ENCODE data around the gene SAG.
"Not testable (repeated sequence)": the region's sequence is repeated elsewhere in the genome, so short reads cannot be mapped to it uniquely, and the experiment has no call there.

Gene SAG

GRCh38 chr2:233336091-233336490 lies 28.5 kb downstream of the SAG start:
- DNase-seq, result not testable (repeated sequence)

- no peak for DNase-seq
These were observed 28.9 kb downstream of the SAG start for GRCh38 chr2:233336541-233336940.

- no peak for DNase-seq
These were observed 30.4 kb downstream of the SAG start for GRCh38 chr2:233338046-233338445.

- DNase-seq, result no peak
These were observed 31.3 kb downstream of the SAG start for GRCh38 chr2:233338812-233339368.

- DNase-seq, result no peak
These were observed 31.8 kb downstream of the SAG start for GRCh38 chr2:233339427-233339826.

GRCh38 chr2:233341296-233341695 lies 33.7 kb downstream of the SAG start:
- DNase-seq, result no peak

- DNase-seq, result no peak
These were observed 34.7 kb downstream of the SAG start for GRCh38 chr2:233342301-233342700.

GRCh38 chr2:233343171-233343705 lies 35.6 kb downstream of the SAG start:
- DNase-seq, result no peak

- DNase-seq, result no peak
These were observed 38.8 kb downstream of the SAG start for GRCh38 chr2:233346376-233346775.

GRCh38 chr2:233346930-233347329 lies 39.3 kb downstream of the SAG start:
- DNase-seq, result no peak

GRCh38 chr2:233349005-233349998 lies 41.7 kb downstream of the SAG start:
- peak; percentile 35 for DNase-seq

- DNase-seq, result no peak
These were observed 43.1 kb downstream of the SAG start for GRCh38 chr2:233350708-233351107.

GRCh38 chr2:233351423-233351822 lies 43.8 kb downstream of the SAG start:
- no peak for DNase-seq

GRCh38 chr2:233352141-233352842 lies 44.7 kb downstream of the SAG start:
- no peak for DNase-seq

GRCh38 chr2:233353101-233353768 lies 45.6 kb downstream of the SAG start:
- DNase-seq, result no peak

GRCh38 chr2:233353769-233354499 lies 46.3 kb downstream of the SAG start, which contains the start of gene DGKD:
TSS of gene DGKD (plus strand) at chr2:233354494. CDS start at chr2:233354519, 25 bp downstream.
- peak; percentile 16 for DNase-seq

GRCh38 chr2:233354500-233354924 lies 46.9 kb downstream of the SAG start:
- no peak for DNase-seq

GRCh38 chr2:233354971-233355574 lies 47.5 kb downstream of the SAG start:
- peak; percentile 13 for DNase-seq

- DNase-seq, result no peak
These were observed 48.3 kb downstream of the SAG start for GRCh38 chr2:233355916-233356315.

GRCh38 chr2:233356546-233357308 lies 49.1 kb downstream of the SAG start:
- no peak for DNase-seq

GRCh38 chr2:233358335-233358734 lies 50.7 kb downstream of the SAG start:
- no peak for DNase-seq
